Fibroblast of pulmonary artery (primary cell): Measurements from ENCODE around the gene CCDC183.

Source experiments
- DNase-seq: peaks from one replicate; pipeline ENCODE4 v3.0.0-alpha.2; 2010; ENCODE audit warnings: low read depth
- H3K4me3 ChIP-seq: replicated peaks from 2 replicates; pipeline ENCODE4 v1.5.1; 2011; ENCODE audit warnings: low read depth, mild to moderate bottlenecking, control low read depth, low read length, moderate library complexity
- CTCF ChIP-seq: IDR thresholded peaks from 2 replicates; pipeline ENCODE4 v1.5.1; 2011; ENCODE audit warnings: mild to moderate bottlenecking, control low read depth, low read length, inconsistent platforms; ENCODE audit errors: missing control alignments

CCDC183 gene

GRCh38 chr9:136849038-136849959 lies 53.2 kb downstream of the CCDC183 start, which contains the start of gene PHPT1:
Gene PHPT1, plus strand, starts transcription at chr9:136849409. Its CDS starts 22 bp downstream, at chr9:136849431.
- TF ChIP-seq CTCF = no peak
- peak within 1 kb of the TSS; percentile 86 for H3K4me3 ChIP-seq
- peak; percentile 99 for DNase-seq

GRCh38 chr9:136849960-136850865 lies 54.1 kb downstream of the CCDC183 start:
- no peak for TF ChIP-seq CTCF
- H3K4me3 ChIP-seq = peak overlapping the region; percentile 86
- no peak for DNase-seq

- DNase-seq = no peak
- no peak for TF ChIP-seq CTCF
- no peak overlapping the region for H3K4me3 ChIP-seq
Observed at GRCh38 chr9:136850866-136851775, 55.0 kb downstream of the CCDC183 start.

- DNase-seq = no peak
- no peak for TF ChIP-seq CTCF
- no peak within 1 kb of the TSS for H3K4me3 ChIP-seq
Observed at GRCh38 chr9:136851941-136852663, 56.0 kb downstream of the CCDC183 start, which contains the start of gene MAMDC4. Gene MAMDC4, plus strand, starts transcription at chr9:136852346. Its CDS starts 71 bp downstream, at chr9:136852417.

- no peak overlapping the region for H3K4me3 ChIP-seq
- no peak for DNase-seq
- TF ChIP-seq CTCF = no peak
Observed at GRCh38 chr9:136852664-136853595, 56.8 kb downstream of the CCDC183 start.
